B cell (primary cell): Measurements from ENCODE around the gene PSME1. TPM values are rescaled to one million over a fixed set of nuclear protein-coding genes. Genes with fewer than 3 reads are reported as not detected.

Experiments used
- ATAC-seq: fragments of 200-7000 bp; cut with Tn5 transposase; one replicate; pipeline ENCODE4 v1.10.0; 2021; ENCODE audit warnings: low read depth, mild to moderate bottlenecking, moderate number of reproducible peaks, moderate library complexity
- CTCF ChIA-PET: fragments of 350-600 bp; sonication (Branson Sonifier 250); formaldehyde crosslinking; loops from one replicate; lab custom pipeline; 2021; ENCODE audit warnings: antibody characterized with exemption, inconsistent platforms; lab: Charles Lee
- POLR2A ChIA-PET: fragments of 350-600 bp; sonication (Branson Sonifier 250); formaldehyde crosslinking; loops from one replicate; lab custom pipeline; 2021; ENCODE audit warnings: antibody characterized with exemption; lab: Charles Lee
- DNase-seq: peaks from one replicate; pipeline ENCODE4 v3.0.0; 2013
- H2AFZ ChIP-seq: 2 replicates; pipeline ENCODE4 v1.6.1; 2012; ENCODE audit warnings: mild to moderate bottlenecking, low read depth, low read length; ENCODE audit not compliant: insufficient read depth, poor library complexity, severe bottlenecking
- H3K27ac ChIP-seq, 2 donors: 1 replicate in 1 of 2; 2 replicates in 1 of 2; pipeline ENCODE4 v1.5.1; 2012 to 2013; ENCODE audit warnings: low read length in 2 of 2, mild to moderate bottlenecking in 2 of 2, moderate library complexity in 1 of 2
- H3K27me3 ChIP-seq, 4 experiments: fragments of 200-600 bp in 1 of 4; sonication (generic) in 1 of 4; replicated peaks in 1 of 4; 1 replicate in 2 of 4; 2 replicates in 2 of 4; pipeline versions ENCODE4 v1.6.1 to v1.7.0; 2013 to 2016; ENCODE audit warnings: low read length in 3 of 4, mild to moderate bottlenecking in 2 of 4, mixed read lengths in 1 of 4, moderate library complexity in 1 of 4; ENCODE audit not compliant: insufficient read depth in 4 of 4, control insufficient read depth in 3 of 4; ENCODE audit errors: control extremely low read depth in 1 of 4
- H3K36me3 ChIP-seq, 2 experiments: replicated peaks in 1 of 2; 1 replicate in 1 of 2; 2 replicates in 1 of 2; pipeline versions ENCODE4 v1.6.1 to v1.7.1; 2013; ENCODE audit warnings: low read length in 1 of 2; ENCODE audit not compliant: insufficient read depth in 2 of 2, control insufficient read depth in 1 of 2; ENCODE audit errors: control extremely low read depth in 1 of 2, extremely low read depth in 1 of 2
- H3K4me1 ChIP-seq, 2 donors: fragments of 200-600 bp in 1 of 2; sonication (generic) in 1 of 2; 1 replicate in 1 of 2; 2 replicates in 1 of 2; pipeline versions ENCODE4 v1.5.1 to v1.6.1; 2013 to 2017; ENCODE audit warnings: low read length in 2 of 2; ENCODE audit not compliant: control insufficient read depth in 2 of 2, insufficient read depth in 2 of 2
- H3K4me2 ChIP-seq: replicated peaks from 2 replicates; pipeline ENCODE3; 2012; ENCODE audit warnings: mild to moderate bottlenecking, low read depth, low read length; ENCODE audit not compliant: poor library complexity, severe bottlenecking
- H3K4me3 ChIP-seq, 5 experiments: fragments of 200-600 bp in 1 of 5; sonication (generic) in 1 of 5; 1 replicate in 3 of 5; 2 replicates in 2 of 5; pipeline versions ENCODE4 v1.5.1 to v1.7.0; 2011 to 2016; ENCODE audit warnings: low read length in 4 of 5, mild to moderate bottlenecking in 4 of 5, low read depth in 2 of 5, control low read depth in 1 of 5, moderate library complexity in 1 of 5; ENCODE audit not compliant: insufficient read depth in 1 of 5; ENCODE audit errors: control extremely low read depth in 1 of 5, extremely low read depth in 1 of 5
- H3K79me2 ChIP-seq: fragments of 200-600 bp; sonication (generic); one replicate; pipeline ENCODE4 v1.6.0; 2016; ENCODE audit warnings: low read length; ENCODE audit not compliant: control insufficient read depth, insufficient read depth
- H3K9ac ChIP-seq: fragments of 200-600 bp; sonication (generic); 2 replicates; pipeline ENCODE4 v1.6.1; 2017; ENCODE audit warnings: mild to moderate bottlenecking, low read length, moderate library complexity
- H3K9me3 ChIP-seq, 3 donors: one replicate each; pipeline versions ENCODE4 v1.6.1 to v1.7.1; 2013; ENCODE audit warnings: low read length in 2 of 3; ENCODE audit not compliant: control insufficient read depth in 2 of 3, insufficient read depth in 1 of 3; ENCODE audit errors: control extremely low read depth in 1 of 3
- H4K20me1 ChIP-seq: 2 replicates; pipeline ENCODE4 v1.6.0; 2012; ENCODE audit warnings: mild to moderate bottlenecking, low read length; ENCODE audit not compliant: insufficient read depth, control insufficient read depth, poor library complexity, severe bottlenecking
- H3K27ac Mint-ChIP-seq: one replicate; pipeline ENCODE4 v1.8.0; 2021; ENCODE audit warnings: mixed read lengths
- H3K27me3 Mint-ChIP-seq: one replicate; pipeline ENCODE4 v1.8.0; 2021; ENCODE audit warnings: mixed read lengths
- H3K4me1 Mint-ChIP-seq: one replicate; pipeline ENCODE4 v1.8.0; 2021; ENCODE audit warnings: mixed read lengths
- H3K4me3 Mint-ChIP-seq: one replicate; pipeline ENCODE4 v1.8.0; 2021; ENCODE audit warnings: mixed read lengths
- H3K9me3 Mint-ChIP-seq: one replicate; pipeline ENCODE4 v1.8.0; 2022; ENCODE audit warnings: mixed read lengths; ENCODE audit not compliant: insufficient read depth
- CTCF ChIP-seq: fragments of 200-600 bp; IDR thresholded peaks from one replicate; pipeline ENCODE4 v1.8.0; 2022; ENCODE audit warnings: antibody characterized with exemption, mild to moderate bottlenecking
- EZH2 ChIP-seq: IDR thresholded peaks from 2 replicates; pipeline ENCODE4 v1.6.1; 2012; ENCODE audit warnings: borderline replicate concordance, low read depth, mild to moderate bottlenecking, moderate library complexity, low read length; ENCODE audit not compliant: insufficient read depth, poor library complexity, severe bottlenecking
- WGBS: methylation state at CpG from one replicate; pipeline ENCODE4 v1.1.5; 2013; ENCODE audit warnings: missing lambda C conversion rate; ENCODE audit not compliant: insufficient coverage; 5-methylcytosine and 5-hydroxymethylcytosine counted together
- intact Hi-C: fragments of 100-400 bp; cut with micrococcal nuclease; formaldehyde crosslinking; loops from one replicate; pipeline ENCODE4 v1.10.0; 2022
- polyA plus RNA-seq: library from polyadenylated mRNA; depleted of rRNA; stranded (reverse); fragments of >200 nt; gene quantifications from 2 replicates; pipeline ENCODE4 v1.2.3, GENCODE V29; 2012
- total RNA-seq, 2 donors: library from RNA; stranded (reverse); fragments of 120-200 nt in 1 of 2; gene quantifications; 1 replicate in 1 of 2; 2 replicates in 1 of 2; pipeline versions ENCODE4 v1.2.3 to v1.2.4, GENCODE V29; 2013 to 2022

Gene PSME1
- total and polyA plus RNA-seq, 2 donors (not counting 1 experiment from before 2014, with no cell fraction given), result 237 to 257 TPM

GRCh38 chr14:24185026-24185425 is 49.0 kb downstream of the PSME1 start:
- CTCF ChIA-PET, result no interaction called here
- Mint-ChIP-seq H3K27ac (no peak overlapping the region), H3K4me3 (no peak overlapping the region), H3K27me3 (no peaks in the 10 kb centered on the region), H3K9me3 (no peaks in the 10 kb centered on the region), H3K4me1 (peaks cover 27% of the 10 kb centered on the region)
- H3K36me3 ChIP-seq, result peaks cover 4 to 67% of the 10 kb centered on the region in 2 experiments
- H3K9me3 ChIP-seq, result no peaks in the 10 kb centered on the region
- ATAC-seq, result no peak
- H2AFZ ChIP-seq, result no peak overlapping the region
- 97% methylated on average over 5 of the region's 7 CpGs for WGBS
- peaks cover 14 to 17% of the 10 kb centered on the region in 2 donors for H3K4me1 ChIP-seq
- H3K4me3 ChIP-seq, result no peak overlapping the region
- H3K4me2 ChIP-seq, result no peak overlapping the region
- DNase-seq, result no peak
- POLR2A ChIA-PET, result interaction anchor here (0.8 kb wide), 1 partner anchor 23 kb away, joined by 6 read pairs; no protein-coding TSS in a partner anchor
- no peak overlapping the region for H3K27ac ChIP-seq
- intact Hi-C loops, result no loop called here
- no peaks in the 10 kb centered on the region for H3K27me3 ChIP-seq
- peaks cover 34% of the 10 kb centered on the region for H3K79me2 ChIP-seq
- TF ChIP-seq CTCF, result no peak
- TF ChIP-seq EZH2, result no peak
- H4K20me1 ChIP-seq, result no peaks in the 10 kb centered on the region
- H3K9ac ChIP-seq, result no peak overlapping the region

DNA sequence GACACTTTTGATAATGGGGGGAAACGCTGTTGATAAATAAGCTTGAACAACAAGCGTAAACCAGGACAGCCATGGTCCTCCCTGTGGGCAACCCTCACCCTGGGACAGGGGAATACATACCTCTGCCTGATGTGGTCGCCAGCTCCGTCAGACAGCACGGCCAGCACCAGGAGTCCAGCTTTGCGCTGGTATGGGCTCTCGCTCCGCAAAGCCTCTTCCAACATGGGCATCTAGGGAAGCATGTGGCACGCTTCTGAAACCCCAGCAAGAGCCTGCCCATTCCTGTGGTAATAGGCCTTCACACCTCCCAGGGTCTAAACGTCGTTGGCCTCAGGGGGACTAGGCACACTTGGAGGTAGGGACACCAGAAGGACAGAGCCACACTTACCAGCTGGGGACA is 49.7 kb downstream of the PSME1 start:
- WGBS, result 96% methylated on average over 11 of the region's 11 CpGs
- Histone ChIP-seq H3K9me3 (no peaks in the 10 kb centered on the region), H3K4me1 (peaks cover 14 to 17% of the 10 kb centered on the region in 2 donors), H3K27ac (no peak overlapping the region), H2AFZ (no peak overlapping the region), H4K20me1 (no peaks in the 10 kb centered on the region), H3K79me2 (peaks cover 34% of the 10 kb centered on the region), H3K27me3 (no peaks in the 10 kb centered on the region), H3K9ac (no peak overlapping the region), H3K4me2 (no peak overlapping the region), H3K36me3 (peaks cover 4 to 64% of the 10 kb centered on the region in 2 experiments), H3K4me3 (no peak overlapping the region)
- no peak for TF ChIP-seq EZH2
- no peak for TF ChIP-seq CTCF
- no peak overlapping the region for H3K4me3 Mint-ChIP-seq
- intact Hi-C loops, result no loop called here
- ATAC-seq, result no peak
- POLR2A ChIA-PET, result interaction anchor here (1.0 kb wide), 1 partner anchor 10 kb away, joined by 3 read pairs; the partner anchor contains the start of gene TM9SF1
- DNase-seq, result no peak
- CTCF ChIA-PET, result interaction anchor here (0.8 to 1.5 kb wide), 2 partner anchors 12 to 147 kb away, joined by 3 read pairs; no protein-coding TSS in a partner anchor
- no peak overlapping the region for H3K27ac Mint-ChIP-seq
- peaks cover 25% of the 10 kb centered on the region for H3K4me1 Mint-ChIP-seq
- H3K27me3 Mint-ChIP-seq, result no peaks in the 10 kb centered on the region
- H3K9me3 Mint-ChIP-seq, result no peaks in the 10 kb centered on the region
